Measurements from ENCODE around the gene NOTCH3.

The NOTCH3 gene

GRCh38 chr19:15122331-15123030 lies 78.3 kb downstream of the NOTCH3 start:
- no peak for DNase-seq

GRCh38 chr19:15120135-15121026 lies 80.4 kb downstream of the NOTCH3 start:
- DNase-seq = no peak

- DNase-seq = no peak
Observed at GRCh38 chr19:15118789-15119494, 81.9 kb downstream of the NOTCH3 start.

DNA sequence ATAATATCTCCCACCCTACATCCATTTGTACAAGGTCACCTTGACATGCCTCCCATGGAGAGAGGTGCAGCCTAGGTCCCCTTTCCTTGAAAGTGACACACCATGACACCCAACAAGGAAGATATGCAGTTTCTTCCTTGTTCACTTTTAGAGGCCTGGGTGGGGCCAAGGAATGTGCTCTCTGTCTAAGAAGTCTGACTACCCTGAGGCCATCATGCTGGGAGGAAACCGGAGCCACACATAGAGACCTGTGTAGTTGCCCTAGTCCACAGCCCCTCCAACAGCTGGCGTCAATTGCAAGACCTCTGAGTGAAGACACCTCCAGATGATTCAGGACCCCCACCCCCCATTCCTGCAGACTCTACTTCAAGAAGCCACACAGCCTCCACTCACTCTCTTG lies 82.5 kb downstream of the NOTCH3 start:
- no peak for DNase-seq

GRCh38 chr19:15116856-15117255 lies 83.9 kb downstream of the NOTCH3 start:
- DNase-seq = no peak

DNA sequence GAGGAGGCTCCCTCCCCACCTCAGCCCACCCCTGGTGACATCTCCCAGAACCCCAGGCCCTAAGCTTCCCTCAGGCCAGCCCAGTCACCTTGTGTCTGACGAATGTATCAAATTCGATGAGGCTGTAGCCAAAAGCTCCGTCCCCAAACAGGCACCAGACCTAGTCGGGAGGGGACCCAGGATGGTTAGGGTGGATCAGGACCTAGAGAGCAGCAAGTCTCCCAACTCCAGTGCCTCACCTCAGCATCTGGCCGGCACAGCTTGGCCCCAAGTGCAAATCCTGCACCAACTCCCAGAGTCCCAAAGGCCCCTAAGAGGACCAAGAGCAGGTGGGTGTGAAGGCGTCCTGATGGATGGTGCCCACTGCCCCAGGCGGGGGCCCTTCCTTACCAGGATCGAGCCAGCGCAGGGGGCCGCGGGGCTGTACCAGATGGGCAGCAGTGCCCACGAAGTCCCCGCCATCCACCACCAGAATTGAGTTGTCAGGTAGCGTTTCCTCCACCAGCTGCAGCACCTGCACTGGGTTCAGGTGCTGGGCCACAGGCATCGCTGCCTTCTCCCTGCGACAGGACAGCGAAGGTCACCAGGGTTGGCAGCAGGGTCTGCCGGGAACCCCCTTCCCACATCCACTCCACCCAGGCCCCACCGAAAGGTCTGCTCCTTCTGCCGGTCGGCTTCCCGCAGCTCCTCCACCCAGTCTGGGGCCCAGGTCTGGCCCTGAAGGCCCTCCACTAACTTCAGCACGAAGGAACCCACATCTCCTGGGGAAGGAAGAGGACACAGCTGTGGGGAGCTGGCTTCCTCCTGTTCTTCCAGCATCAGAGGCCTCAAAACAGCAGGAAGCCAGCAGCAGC lies 84.8 kb downstream of the NOTCH3 start:
- no peak for DNase-seq

DNA sequence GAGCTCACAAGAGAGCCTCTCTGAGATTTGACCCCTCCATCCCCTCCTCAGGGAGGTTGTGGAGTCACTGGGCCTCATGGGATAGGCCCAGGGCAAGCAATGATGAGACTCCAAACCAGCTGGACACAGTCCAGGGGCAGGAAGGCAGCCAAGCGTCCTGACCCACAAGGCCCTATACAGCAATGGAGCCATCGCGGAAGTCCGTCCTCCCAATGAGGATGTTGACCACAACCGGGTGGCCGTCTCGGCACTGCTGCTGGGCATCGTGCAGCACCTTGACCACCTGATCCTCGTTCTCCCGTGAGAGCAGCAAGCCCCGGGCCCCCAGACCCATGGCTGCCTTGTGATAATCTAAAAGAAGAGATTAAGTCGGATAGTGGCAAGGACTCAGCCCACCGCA lies 85.7 kb downstream of the NOTCH3 start:
- no peak for DNase-seq

- DNase-seq = no peak
Observed at GRCh38 chr19:15114153-15114540, 86.6 kb downstream of the NOTCH3 start.

DNA sequence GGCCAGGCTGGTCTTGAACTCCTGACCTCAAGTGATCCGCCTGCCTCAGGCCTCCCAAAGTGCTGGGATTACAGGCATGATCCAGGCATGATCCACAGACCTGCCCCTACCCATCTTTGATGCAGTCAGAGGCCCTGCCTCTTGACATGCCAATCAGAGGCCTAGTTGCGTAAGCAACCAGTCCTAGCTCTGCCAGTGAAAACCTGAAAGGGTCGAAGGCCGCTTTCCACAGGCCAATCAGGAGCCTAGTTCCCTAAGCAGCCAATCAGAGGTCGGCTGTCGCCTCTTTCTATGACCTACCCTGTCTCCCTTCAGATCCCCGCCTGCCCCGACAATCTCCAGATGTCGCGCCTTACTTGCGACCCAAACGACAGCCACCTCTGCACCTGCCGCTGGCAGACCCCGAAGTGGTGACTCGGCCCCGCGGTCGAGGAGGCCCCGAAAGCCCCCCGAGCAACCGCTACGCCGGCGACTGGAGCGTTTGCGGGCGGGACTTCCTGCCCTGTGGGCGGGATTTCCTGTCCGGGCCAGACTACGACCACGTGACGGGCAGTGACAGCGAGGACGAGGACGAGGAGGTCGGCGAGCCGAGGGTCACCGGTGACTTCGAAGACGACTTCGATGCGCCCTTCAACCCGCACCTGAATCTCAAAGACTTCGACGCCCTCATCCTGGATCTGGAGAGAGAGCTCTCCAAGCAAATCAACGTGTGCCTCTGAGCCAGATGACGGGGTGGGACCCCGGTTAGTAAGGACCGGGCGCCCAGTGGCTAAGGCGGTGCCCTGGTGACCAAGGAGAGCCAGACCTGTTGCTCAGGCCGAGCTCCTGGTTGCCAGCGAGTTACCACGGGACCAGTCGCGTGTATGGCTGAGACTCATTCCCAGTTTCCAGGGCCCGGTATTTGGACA lies 87.3 kb downstream of the NOTCH3 start:
- no peak for DNase-seq

DNA sequence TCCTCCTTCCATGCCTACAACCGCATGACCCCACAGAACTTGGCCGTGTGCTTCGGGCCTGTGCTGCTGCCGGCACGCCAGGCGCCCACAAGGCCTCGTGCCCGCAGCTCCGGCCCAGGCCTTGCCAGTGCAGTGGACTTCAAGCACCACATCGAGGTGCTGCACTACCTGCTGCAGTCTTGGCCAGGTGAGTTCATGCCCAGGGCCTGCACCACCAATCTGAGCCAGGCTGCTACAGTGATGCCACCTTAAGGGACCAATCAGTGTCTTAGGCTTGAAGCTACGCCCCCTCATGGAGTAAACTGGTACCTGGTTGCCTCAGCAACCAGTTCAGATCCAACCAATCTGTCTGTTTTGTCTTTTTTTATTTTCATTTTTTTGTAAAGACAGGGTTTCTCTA lies 88.4 kb downstream of the NOTCH3 start:
- DNase-seq = no peak

DNA sequence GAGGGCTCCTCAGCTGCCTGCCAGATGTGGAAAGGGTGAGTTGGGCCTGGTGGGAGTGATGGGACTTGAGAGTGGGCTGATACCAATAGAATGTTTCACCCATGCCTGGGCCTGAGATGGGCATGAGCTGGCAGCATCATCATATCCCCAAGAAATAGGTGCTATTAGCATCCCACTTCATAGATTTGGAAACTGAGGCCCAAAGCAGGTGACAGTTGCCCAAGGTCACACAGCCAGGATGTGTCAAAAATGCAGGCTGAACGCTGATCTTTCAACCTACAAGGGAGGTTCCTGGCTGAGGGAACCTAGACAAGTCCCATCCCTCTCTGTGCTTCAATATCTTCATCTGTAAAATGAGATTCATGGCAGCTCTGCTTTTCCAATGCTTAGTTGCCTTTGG lies 89.0 kb downstream of the NOTCH3 start:
- no peak for DNase-seq

DNA sequence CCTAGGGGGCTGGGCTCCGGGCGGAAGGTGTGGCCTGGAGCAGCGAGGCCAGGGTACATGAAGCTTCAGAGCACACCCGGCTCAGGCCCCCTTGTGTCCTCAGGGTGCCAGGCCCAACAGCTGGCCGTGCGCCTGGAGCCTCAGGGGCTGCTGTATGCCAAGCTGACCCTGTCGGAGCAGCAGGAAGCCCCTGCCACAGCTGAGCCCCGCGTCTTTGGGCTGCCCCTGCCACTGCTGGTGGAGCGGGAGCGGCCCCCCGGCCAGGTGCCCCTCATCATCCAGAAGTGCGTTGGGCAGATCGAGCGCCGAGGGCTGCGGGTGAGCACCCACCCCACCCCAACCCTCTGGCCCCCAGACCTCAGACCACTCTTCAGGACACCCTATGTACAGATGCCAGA lies 90.4 kb downstream of the NOTCH3 start:
- no peak for DNase-seq

GRCh38 chr19:15109768-15110417 lies 90.9 kb downstream of the NOTCH3 start:
- DNase-seq = no peak

Data from NCI-H526 treated with DMSO at 0.1 percent for 48 hours (cell line).